ENCODE results near the gene UBA1. TPM values are rescaled to one million over a fixed set of nuclear protein-coding genes. Genes with fewer than 3 reads are reported as not detected.

Gene UBA1
- total RNA-seq, 4 donors from 2014 or later: 145 to 182 (median 163) TPM

DNA sequence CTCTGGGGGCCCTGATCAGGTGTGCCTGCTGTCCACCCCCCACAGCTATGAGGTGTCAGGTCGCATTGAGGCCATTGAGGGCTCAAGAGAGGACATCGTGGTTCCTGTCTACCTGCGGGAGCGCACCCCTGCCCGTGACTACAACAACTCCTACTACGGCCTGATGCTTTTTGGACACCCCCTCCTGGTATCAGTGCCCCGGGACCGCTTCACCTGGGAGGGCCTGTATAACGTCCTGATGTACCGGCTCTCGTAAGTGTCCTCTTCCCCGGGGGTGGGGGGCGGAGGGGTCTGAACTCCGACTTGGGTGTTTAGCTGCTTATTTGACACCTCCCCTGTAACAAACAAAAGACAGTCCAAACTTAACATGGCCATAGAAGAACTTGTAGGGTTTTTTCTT lies 49.7 kb downstream of the UBA1 start:
- Histone ChIP-seq H3K4me1 (no peaks in the 10 kb centered on the region), H3K36me3 (no peaks in the 10 kb centered on the region), H3K27ac (no peak overlapping the region), H3K9me3 (no peaks in the 10 kb centered on the region), H3K4me3 (no peak overlapping the region), H3K27me3 (no peaks in the 10 kb centered on the region)
- intact Hi-C loops (cut with DNase I; ENCODE audit: low total_unique reads) (no loop called here), in situ Hi-C loops (cut with MboI; ENCODE audit: low pct_ligation_motif_present in 1 of 4, low pct_unique_long_range_greater_than_20kb in 1 of 4, low sequenced_read_pairs in 3 of 4) (no loop called here)
- WGBS, 2 donors (ENCODE audit: low coverage in 1 of 2): 90% methylated on average over 14 of the region's 14 CpGs; no CpG with 5 or more reads in 1 of the 2 donors
- TF ChIP-seq POLR2AphosphoS5 (IDR thresholded peaks at IDR 0.05) (no peak), CTCF (IDR thresholded peaks at IDR 0.05) (no peak), POLR2A (IDR thresholded peaks at IDR 0.05) (no peak), EP300 (IDR thresholded peaks at IDR 0.05; ENCODE audit: low read depth) (no peak)
- DNase-seq: no peak

GRCh38 chrX:47244676-47245075 lies 51.0 kb downstream of the UBA1 start:
- no peaks in the 10 kb centered on the region for H3K27me3 ChIP-seq
- DNase-seq: no peak
- no peaks in the 10 kb centered on the region for H3K4me1 ChIP-seq
- no peaks in the 10 kb centered on the region for H3K9me3 ChIP-seq
- H3K27ac ChIP-seq: no peak overlapping the region
- no peak overlapping the region for H3K4me3 ChIP-seq
- intact Hi-C loops (cut with DNase I; ENCODE audit: low total_unique reads): no loop called here
- TF ChIP-seq EP300 (IDR thresholded peaks at IDR 0.05; ENCODE audit: low read depth): no peak
- TF ChIP-seq POLR2AphosphoS5 (IDR thresholded peaks at IDR 0.05): no peak
- no peak for TF ChIP-seq POLR2A (IDR thresholded peaks at IDR 0.05)
- no peak for TF ChIP-seq CTCF (IDR thresholded peaks at IDR 0.05)
- in situ Hi-C loops (cut with MboI; ENCODE audit: low pct_ligation_motif_present in 1 of 4, low pct_unique_long_range_greater_than_20kb in 1 of 4, low sequenced_read_pairs in 3 of 4): no loop called here
- no peaks in the 10 kb centered on the region for H3K36me3 ChIP-seq
- WGBS, 2 donors (ENCODE audit: low coverage in 1 of 2): 90% methylated on average over 16 of the region's 16 CpGs; no CpG with 5 or more reads in 1 of the 2 donors

DNA sequence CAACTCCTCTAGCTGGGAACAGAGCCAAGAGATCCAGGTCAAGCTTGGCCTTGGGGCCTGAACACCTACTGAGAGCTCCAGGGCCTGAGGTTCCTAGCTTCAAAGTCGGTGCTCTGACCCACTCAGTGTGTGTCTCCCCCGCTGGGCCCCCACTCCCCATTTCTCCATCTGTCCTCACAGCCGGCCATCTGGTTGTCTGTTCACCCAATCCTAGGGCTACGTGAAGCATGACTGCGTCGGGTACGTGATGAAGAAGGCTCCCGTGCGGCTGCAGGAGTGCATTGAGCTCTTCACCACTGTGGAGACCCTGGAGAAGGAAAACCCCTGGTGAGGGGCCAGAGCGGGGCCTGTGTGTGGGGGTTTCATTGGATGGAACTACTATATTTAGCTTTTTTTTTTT lies 51.5 kb downstream of the UBA1 start:
- Histone ChIP-seq H3K36me3 (no peaks in the 10 kb centered on the region), H3K27me3 (no peaks in the 10 kb centered on the region), H3K9me3 (no peaks in the 10 kb centered on the region), H3K4me1 (no peaks in the 10 kb centered on the region), H3K4me3 (no peak overlapping the region), H3K27ac (no peak overlapping the region)
- in situ Hi-C loops (cut with MboI; ENCODE audit: low pct_ligation_motif_present in 1 of 4, low pct_unique_long_range_greater_than_20kb in 1 of 4, low sequenced_read_pairs in 3 of 4) (no loop called here), intact Hi-C loops (cut with DNase I; ENCODE audit: low total_unique reads) (no loop called here)
- 90% methylated on average over 10 of the region's 10 CpGs; no CpG with 5 or more reads in 1 of the 2 donors for WGBS, 2 donors (ENCODE audit: low coverage in 1 of 2)
- no peak for DNase-seq
- TF ChIP-seq CTCF (IDR thresholded peaks at IDR 0.05) (no peak), EP300 (IDR thresholded peaks at IDR 0.05; ENCODE audit: low read depth) (no peak), POLR2A (IDR thresholded peaks at IDR 0.05) (no peak), POLR2AphosphoS5 (IDR thresholded peaks at IDR 0.05) (no peak)

GRCh38 chrX:47247206-47247998 lies 53.8 kb downstream of the UBA1 start:
- 82 to 86% methylated on average over 2 to 23 of the region's 23 CpGs for WGBS, 2 donors (ENCODE audit: low coverage in 1 of 2)
- H3K4me1 ChIP-seq: no peaks in the 10 kb centered on the region
- H3K27ac ChIP-seq: no peak overlapping the region
- no peak for TF ChIP-seq POLR2AphosphoS5 (IDR thresholded peaks at IDR 0.05)
- TF ChIP-seq POLR2A (IDR thresholded peaks at IDR 0.05): no peak
- TF ChIP-seq CTCF (IDR thresholded peaks at IDR 0.05): no peak
- TF ChIP-seq EP300 (IDR thresholded peaks at IDR 0.05; ENCODE audit: low read depth): no peak
- in situ Hi-C loops (cut with MboI; ENCODE audit: low pct_ligation_motif_present in 1 of 4, low pct_unique_long_range_greater_than_20kb in 1 of 4, low sequenced_read_pairs in 3 of 4): no loop called here
- H3K4me3 ChIP-seq: no peak overlapping the region
- intact Hi-C loops (cut with DNase I; ENCODE audit: low total_unique reads): no loop called here
- H3K9me3 ChIP-seq: no peaks in the 10 kb centered on the region
- no peaks in the 10 kb centered on the region for H3K36me3 ChIP-seq
- no peak for DNase-seq
- no peaks in the 10 kb centered on the region for H3K27me3 ChIP-seq
